Measurements from ENCODE around the gene AMIGO1.

Gene AMIGO1

DNA sequence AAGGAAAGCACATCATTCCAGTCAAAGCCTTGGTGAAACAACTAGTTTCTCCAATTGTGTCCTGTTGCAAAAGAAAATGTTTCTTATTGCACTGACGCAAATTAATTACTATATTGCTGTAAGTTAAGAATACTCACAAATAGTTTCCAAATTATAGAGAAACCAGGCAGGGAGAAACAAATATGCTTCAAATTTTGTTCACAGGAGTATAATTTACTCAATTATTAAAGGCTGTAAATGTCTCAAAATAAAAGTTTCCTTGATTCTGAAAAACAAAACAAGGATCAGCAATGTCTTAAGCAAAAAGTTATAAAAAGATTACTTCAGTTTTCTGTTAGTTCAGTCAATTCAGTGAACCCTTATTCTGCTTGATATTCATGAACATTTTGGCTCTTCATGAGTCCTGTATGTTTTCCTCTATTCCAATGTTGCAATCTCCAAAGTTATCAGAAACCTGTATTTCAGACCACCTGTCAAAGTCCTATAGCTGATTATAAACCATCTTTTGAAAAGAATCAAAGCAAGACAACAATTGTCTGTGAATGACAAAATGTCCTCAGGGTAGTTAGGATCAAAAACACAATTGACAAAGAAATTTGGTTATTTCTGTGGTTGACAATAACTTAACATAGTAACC, 54.9 kb downstream of the AMIGO1 start:
- DNase-seq, result no peak
- TF ChIP-seq, protein P1, sequence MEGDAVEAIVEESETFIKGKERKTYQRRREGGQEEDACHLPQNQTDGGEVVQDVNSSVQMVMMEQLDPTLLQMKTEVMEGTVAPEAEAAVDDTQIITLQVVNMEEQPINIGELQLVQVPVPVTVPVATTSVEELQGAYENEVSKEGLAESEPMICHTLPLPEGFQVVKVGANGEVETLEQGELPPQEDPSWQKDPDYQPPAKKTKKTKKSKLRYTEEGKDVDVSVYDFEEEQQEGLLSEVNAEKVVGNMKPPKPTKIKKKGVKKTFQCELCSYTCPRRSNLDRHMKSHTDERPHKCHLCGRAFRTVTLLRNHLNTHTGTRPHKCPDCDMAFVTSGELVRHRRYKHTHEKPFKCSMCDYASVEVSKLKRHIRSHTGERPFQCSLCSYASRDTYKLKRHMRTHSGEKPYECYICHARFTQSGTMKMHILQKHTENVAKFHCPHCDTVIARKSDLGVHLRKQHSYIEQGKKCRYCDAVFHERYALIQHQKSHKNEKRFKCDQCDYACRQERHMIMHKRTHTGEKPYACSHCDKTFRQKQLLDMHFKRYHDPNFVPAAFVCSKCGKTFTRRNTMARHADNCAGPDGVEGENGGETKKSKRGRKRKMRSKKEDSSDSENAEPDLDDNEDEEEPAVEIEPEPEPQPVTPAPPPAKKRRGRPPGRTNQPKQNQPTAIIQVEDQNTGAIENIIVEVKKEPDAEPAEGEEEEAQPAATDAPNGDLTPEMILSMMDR (IDR thresholded peaks at IDR 0.05; ENCODE audit: low read depth, low read length), result no peak
- H3K36me3 ChIP-seq, result no peaks in the 10 kb centered on the region
- H3K4me3 ChIP-seq (ENCODE audit: low read depth, low read length), result no peak overlapping the region
- no peaks in the 10 kb centered on the region for H3K9me3 ChIP-seq
- no peaks in the 10 kb centered on the region for H3K4me1 ChIP-seq
- H3K27me3 ChIP-seq, result peaks cover 21% of the 10 kb centered on the region

Measured in BE2C (cell line).